Fibroblast of villous mesenchyme (primary cell): ENCODE data around the gene NANOS3. TPM values are rescaled to one million over a fixed set of nuclear protein-coding genes. Genes with fewer than 3 reads are reported as not detected.

Experiments
- DNase-seq: peaks from one replicate; pipeline ENCODE4 v3.0.0-alpha.2; 2010; ENCODE audit warnings: low read depth
- H3K4me3 ChIP-seq: 2 replicates; pipeline ENCODE4 v1.5.1; 2011; ENCODE audit warnings: low read depth, mild to moderate bottlenecking, low read length
- total RNA-seq: library from RNA; depleted of rRNA; stranded (reverse); fragments of >200 nt; gene quantifications from 2 replicates; pipeline ENCODE4 v1.2.3, GENCODE V29; 2012
- TF ChIP-seq, protein P1 (sequence below): IDR thresholded peaks from 2 replicates; pipeline ENCODE4 v1.5.1; 2012; ENCODE audit warnings: low read depth, mild to moderate bottlenecking, low read length; ENCODE audit not compliant: insufficient read depth

The NANOS3 gene
- total RNA-seq, 1 donor: not detected

DNA sequence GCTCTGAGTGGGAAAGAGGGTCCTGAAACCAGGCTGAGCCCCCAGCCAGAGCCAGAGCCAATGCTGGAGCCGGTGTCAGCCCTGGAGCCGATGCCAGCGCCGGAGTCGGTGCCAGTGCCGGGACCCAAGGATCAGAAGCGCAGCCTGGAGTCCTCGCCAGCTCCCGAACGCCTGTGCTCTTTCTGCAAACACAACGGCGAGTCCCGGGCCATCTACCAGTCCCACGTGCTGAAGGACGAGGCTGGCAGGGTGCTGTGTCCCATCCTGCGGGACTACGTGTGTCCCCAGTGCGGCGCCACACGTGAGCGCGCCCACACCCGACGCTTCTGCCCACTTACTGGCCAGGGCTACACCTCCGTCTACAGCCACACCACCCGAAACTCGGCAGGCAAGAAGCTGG lies 369 bp downstream of the NANOS3 start:
- TF ChIP-seq, protein P1, sequence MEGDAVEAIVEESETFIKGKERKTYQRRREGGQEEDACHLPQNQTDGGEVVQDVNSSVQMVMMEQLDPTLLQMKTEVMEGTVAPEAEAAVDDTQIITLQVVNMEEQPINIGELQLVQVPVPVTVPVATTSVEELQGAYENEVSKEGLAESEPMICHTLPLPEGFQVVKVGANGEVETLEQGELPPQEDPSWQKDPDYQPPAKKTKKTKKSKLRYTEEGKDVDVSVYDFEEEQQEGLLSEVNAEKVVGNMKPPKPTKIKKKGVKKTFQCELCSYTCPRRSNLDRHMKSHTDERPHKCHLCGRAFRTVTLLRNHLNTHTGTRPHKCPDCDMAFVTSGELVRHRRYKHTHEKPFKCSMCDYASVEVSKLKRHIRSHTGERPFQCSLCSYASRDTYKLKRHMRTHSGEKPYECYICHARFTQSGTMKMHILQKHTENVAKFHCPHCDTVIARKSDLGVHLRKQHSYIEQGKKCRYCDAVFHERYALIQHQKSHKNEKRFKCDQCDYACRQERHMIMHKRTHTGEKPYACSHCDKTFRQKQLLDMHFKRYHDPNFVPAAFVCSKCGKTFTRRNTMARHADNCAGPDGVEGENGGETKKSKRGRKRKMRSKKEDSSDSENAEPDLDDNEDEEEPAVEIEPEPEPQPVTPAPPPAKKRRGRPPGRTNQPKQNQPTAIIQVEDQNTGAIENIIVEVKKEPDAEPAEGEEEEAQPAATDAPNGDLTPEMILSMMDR: no peak
- no peak overlapping the region for H3K4me3 ChIP-seq
- no peak for DNase-seq

DNA sequence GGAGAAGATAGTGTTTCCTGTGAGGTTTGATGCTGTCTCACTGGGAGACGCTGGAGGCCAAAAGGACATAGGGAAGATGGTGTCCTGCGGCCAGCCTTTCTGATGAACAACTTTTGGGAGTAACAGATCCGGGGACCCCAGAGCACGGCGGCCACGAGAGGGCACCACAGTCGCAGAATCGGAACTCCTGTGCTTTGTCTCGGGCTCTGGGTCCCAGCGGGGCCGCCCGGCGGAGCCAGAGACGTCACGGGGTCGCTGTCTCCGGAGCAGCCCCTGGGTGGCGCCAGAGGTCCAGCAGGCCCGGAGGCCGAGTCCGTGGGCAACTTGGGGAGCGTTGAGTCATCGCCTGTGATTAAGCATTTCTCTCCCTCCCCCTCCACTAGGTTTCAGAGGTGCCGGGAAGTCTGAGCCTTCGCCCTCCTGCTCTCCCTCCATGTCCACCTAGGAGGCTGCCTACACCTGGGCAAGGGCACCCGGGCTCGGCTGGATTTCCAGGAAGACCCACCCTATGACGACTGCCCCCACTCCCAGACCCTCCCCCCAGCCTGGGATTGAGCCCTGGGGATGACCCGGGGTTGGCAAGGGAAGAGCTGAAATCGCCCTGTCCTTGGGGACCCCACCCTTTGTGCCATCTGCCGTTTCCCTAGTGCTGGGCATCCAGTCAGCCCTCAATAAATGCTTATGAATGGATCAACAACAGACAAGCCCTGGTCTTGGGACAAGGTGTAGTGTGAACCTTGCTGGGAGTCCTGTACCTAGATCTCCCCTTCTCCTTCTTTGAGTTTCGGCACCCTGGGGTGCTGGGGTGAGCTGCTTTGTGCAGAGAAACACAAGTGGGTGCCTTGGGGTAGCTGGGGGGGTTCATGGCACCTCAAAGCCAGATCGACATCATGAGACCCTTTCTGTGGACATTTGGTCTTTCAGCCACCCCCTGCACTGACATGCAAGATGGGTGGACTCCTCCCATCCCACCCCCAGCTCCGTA lies 3.4 kb downstream of the NANOS3 start:
- peak; percentile 96 for DNase-seq
- TF ChIP-seq, protein P1: peak; percentile 99
- peak overlapping the region; percentile 25 for H3K4me3 ChIP-seq

DNA sequence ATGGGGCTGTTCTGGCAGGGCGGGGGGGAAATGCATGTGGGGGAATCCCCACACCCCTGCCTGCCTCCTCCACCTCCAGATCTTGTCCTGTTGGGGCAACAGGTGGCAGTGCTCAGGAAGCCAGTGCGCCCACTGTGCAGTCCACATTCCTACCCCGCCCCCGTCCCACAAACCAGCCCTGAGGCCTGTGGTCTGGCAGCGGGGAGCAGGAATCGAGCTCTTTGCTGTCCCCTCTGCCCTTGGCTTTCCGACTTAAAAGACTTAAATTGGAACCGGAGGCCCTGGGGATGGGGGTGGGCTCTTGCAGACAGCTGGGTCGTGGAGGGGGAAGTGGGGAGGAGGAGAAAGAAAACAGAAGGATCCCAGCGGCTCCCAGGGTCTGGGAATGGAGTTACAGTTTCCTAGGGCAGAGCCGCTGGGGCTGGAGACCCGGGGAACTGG lies 4.3 kb downstream of the NANOS3 start:
- H3K4me3 ChIP-seq: no peak overlapping the region
- DNase-seq: peak; percentile 19
- TF ChIP-seq, protein P1: no peak

DNA sequence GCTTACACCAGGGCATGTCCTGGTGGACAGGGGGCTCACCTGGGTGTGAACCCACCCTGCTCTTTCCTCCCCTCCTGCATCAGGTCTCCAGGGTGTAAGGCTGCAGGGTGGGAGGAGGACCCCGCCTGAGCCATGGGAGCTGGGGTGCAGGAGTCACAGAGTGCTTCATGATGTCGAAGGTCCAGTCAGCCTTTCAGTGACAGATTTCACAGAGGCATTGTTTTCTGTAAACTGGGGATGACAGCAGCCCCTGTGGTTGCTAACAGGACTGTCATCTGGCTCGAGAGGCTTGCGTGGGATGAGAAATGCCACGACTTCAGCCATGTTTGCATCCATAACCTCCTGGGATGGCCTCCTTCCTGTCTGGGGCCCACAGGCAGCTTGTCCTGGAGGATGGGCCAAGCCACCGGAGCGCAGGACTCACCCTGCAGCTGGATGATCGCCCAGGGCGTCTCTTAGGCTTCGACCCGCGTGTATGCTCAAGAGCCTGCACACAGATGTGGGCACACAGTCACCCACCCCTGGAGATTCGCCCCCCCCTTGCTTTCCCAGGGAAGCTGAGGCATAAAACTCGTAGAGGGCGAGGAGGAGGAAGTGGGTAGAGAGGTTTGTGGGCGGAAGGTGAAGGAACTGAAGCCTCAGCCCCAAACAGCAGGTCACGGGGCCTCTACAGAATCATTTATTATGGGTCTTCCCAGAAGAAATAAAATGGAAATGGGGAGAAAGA lies 4.9 kb downstream of the NANOS3 start:
- no peak overlapping the region for H3K4me3 ChIP-seq
- TF ChIP-seq, protein P1: no peak
- peak; percentile 40 for DNase-seq

DNA sequence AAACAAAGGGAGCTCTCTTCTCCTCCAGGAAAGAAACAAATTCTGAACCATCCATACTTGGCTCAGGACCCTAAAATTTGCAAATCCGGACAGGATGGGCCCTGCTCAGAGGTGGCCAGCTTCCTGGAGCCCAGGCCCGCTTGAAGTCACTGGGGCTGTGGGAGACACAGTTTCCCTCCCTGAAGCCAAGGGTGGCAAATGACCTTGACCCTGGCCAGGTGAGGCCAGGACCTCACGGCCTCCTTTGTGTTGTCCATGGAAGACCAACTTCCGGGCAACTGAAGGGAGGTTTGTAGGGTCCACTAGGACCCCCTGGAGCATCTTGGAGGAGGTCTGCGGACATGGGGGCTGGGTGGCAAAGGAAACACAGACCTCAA lies 5.5 kb downstream of the NANOS3 start:
- no peak for DNase-seq
- TF ChIP-seq, protein P1: no peak
- no peak overlapping the region for H3K4me3 ChIP-seq

DNA sequence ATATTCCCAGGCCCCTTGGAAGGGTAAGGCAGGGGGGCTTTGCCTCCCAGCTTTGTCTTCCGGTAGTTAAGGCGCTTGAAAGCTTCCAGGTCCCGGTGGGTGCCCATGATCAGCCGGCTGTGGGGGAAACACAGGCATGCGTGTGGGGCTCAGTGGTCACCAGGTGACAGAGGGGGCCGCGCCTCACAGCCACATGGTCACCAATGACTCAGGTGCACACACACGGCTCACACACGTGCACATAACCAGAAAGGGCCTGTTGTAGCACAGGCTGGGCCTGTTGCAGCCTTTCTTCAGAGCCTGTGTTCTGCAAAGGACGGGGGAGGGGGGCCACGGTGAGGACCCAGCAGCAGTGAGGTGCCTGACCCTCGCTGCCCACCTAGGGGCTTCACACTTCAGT lies 5.9 kb downstream of the NANOS3 start:
- no peak overlapping the region for H3K4me3 ChIP-seq

More for the DNA sequence above, 5.9 kb downstream of the NANOS3 start:
- TF ChIP-seq, protein P1: no peak
- DNase-seq: no peak
